ENCODE results near the gene NPDC1. TPM values are rescaled to one million over a fixed set of nuclear protein-coding genes. Genes with fewer than 3 reads are reported as not detected.
"Not testable (repeated sequence)": the region's sequence is repeated elsewhere in the genome, so short reads cannot be mapped to it uniquely, and the experiment has no call there.

The NPDC1 gene
- total RNA-seq, 1 experiment from 2014 or later, result 0.60 TPM

DNA sequence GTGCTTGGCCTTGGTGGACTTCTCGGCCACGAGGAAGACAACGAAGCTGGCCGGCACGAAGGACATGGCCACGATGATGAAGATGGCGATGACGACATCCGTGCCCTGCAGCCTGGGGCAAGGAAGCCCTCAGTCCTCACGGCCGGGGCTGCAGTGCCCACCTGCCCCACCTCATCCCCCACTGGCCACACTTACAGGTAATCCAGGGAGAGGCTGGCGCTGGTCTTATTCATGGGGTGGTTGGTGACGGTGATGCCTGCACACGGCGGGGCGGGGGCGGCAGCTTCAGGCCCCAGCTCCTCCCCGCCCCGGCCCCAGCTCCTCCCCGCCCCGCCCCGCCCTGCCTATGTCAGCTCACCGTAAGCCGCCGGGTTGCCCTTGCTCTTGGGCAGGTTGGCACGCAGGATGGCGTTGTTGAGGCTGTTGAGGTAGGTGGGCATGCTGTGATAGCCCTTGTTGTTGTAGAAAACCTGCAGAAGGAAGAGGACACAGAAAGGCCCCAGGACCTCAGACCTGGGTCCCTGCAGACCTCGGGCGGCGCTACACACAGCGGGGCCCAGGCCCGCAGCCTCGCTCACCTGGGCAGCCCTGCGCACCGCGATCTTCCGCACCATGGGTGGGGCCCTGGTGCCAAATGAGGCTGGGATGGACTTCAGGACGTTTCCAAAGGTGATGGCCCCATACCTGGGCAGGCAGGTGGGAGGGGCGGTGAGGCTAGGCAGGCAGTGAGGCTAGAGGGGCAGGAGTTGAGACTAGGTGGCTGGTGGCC lies 33.9 kb downstream of the NPDC1 start:
- no peak for DNase-seq (ENCODE audit: low read depth)

DNA sequence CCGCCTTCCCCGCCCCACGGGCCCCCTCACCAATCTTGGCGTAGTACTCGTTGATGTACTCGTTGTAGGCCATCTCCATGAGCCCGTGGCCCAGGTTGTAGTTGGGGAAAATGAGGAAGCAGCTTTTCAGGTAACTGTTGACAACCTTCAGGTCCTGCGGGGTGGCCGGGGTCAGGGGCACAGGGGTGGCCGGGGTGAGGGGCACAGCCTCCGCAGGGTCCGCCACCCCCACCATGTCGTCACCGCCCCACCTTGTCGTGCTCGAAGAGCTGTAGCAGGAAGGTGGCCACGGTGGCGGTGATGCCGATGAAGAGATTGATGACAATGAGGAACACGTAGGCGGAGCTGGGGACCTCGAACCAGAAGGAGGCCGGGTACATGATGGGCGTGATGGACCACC lies 34.8 kb downstream of the NPDC1 start:
- no peak for DNase-seq (ENCODE audit: low read depth)

DNA sequence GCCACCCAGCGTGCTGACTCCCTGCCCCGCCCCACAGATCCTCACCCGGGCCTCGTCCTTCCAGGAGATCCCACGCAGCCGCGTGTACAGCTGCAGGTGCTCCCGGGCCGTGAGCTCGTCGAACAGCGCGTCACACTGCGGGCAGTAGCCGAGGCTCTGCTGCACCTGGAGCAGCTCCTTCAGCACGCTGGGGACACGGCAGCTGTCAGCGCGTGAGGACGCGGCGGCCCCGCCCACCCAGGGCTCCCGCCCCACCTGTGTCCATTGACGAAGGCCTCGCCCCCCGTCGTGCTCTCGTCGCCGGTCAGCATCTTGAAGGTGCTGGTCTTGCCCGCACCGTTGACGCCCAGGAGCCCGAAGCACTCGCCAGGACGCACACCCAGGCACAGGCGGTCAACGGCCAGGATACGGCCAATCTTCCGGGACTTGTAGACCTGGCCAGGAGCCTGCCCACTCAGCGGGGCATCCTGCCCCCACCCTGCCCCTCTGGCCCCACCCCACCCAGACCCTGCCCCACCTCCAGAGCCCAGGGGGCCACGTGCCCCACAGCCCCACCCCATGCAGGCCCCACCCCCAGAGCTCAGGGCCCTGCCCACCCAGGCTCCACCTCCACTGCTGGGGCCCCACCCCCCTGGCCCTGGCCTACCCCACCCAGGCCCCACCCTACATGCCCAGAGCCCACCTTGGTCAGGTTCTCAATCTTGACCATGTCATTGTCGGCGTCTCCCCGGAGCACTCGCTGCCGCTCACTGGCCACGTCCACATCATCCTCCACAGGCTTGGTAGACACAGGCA lies 35.8 kb downstream of the NPDC1 start:
- DNase-seq (ENCODE audit: low read depth), result no peak

DNA sequence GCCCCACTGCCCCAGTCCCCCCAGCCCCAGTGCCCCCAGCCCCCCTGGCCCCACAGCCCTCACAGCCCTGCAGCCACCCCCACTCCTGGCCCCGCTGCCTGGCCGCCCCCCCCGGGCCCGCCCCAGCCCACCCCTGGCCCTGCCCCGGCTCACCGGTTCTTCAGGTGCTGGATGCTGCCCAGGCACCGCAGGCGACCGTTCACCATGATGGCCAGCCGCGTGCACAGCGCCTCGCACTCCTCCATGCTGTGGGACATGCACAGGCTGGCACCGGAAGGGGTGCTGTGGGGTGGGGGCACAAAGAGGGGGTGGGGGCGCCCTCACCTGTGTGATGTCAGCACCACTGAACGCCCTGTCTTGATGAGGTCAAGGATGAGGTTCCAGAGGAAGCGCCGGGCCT lies 36.8 kb downstream of the NPDC1 start:
- no peak for DNase-seq (ENCODE audit: low read depth)

DNA sequence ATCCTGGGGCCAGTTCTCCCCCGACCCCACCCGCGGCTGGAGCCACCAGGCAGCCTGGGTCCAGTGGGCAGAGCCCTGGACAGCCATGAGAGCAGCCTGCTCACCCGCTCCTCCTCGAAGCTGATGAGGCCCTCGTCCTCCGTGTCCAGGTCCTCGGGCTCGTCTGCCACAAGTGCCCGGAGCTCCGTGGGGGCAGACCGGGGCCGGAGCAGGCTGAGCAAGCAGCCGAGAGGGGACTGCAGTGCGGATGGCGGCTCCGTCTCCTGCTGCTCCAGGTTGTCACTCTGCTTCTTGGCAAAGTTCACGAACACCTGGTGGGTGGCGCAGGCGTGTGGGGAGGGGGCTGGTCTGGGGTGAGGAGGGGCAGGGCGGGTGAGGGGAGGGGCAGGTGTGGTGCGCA lies 37.7 kb downstream of the NPDC1 start:
- DNase-seq (ENCODE audit: low read depth), result no peak

DNA sequence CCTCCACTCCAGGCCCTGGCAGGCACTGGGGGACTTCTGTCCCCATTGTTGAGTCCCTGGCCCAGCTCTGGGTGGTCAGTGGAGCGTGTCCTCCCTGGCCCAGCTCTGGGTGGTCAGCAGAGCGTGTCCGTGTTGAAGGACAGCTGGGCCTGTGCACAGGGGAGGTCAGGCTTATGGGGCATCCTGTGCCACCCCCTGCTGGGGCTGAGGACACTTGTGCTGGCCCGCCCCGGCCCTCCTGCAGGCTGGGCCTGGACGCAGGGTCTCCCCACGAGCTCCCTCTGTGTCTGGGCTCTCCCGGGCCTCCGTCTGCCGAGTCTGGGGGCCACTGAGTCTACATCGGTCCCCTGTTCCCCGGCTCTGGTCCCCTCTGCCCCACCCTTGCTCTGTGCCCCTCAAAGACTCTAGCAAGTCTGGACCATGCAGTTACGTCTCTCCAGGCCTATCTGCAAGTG lies 38.1 kb downstream of the NPDC1 start:
- DNase-seq (ENCODE audit: low read depth), result no peak

DNA sequence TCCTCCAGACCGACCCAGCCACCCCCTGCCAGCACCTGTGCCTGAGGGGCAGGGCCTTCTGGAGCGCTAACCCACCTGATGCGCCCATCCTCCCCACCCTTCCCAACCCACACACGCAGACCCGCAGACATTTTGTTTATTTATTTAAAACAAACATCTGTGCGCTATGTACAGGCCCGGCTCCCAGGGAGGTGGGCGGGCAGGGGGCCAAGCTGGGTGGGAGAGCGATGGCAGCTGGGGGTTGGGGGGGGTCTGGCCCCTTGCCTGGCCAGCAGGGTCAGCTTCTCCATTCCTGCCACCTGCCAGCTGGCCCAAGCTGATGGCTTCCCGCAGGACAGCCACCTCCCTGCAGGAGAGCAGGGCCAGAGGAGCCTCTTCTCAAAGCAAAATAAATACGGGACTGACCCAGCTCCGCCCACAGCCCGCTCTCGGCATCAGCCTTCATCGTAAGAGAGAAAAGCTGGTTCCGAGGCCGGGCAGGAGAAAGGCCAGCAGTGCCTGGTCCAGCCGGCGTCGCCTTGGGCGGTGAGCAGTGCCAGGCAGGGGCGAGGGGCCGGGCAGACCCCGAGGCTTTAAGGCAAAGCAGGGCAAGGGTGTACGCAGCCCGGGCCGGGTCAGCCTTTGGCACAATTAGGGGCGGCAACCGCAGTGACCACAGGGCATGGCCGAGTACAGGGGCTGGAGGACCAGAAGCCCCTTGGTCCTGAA lies 38.7 kb downstream of the NPDC1 start:
- no peak for DNase-seq (ENCODE audit: low read depth)

DNA sequence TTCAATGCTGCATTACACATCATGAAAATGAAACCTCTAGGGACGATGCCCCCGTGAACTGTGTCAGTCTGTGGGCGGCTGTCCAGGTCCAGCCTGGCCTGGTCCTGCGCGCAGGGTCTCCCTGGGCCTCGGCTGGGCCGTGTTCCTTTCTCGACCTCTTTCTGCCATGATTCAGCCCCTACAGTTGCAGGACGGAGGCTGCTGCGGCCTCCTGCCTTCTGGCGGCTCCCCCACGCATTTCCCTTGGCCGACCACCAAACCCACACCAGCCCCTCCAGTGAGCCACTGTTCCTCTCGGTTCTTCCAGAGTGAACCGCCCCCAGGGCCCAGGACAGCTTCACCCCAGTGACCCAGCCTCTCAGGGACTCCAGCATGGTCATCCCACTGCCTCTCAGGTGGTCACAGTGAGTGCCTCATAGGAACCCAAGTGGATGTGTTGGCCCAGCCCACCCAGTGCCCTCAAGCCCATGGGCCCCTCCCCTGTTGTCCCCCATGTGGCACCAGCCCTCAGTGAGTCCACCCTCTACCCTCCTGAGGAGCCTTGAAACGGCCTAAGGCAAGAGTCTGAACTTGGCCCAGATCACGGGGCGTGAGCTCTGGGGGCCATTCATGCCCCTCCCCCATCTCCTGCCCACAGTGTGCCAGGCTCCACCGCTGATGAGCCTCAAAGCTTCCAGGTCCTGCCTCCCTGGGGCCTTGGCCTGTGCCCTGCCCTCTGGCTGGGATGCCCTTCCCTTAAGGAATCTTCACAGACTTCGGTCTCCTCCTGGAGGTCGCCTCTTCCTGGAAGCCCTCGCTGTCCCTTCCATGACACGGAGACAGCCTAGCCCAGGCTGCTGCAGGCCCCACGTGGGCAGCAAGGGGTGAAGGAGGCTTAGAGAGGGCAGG lies 39.6 kb downstream of the NPDC1 start:
- peak; percentile 46 for DNase-seq (ENCODE audit: low read depth)

DNA sequence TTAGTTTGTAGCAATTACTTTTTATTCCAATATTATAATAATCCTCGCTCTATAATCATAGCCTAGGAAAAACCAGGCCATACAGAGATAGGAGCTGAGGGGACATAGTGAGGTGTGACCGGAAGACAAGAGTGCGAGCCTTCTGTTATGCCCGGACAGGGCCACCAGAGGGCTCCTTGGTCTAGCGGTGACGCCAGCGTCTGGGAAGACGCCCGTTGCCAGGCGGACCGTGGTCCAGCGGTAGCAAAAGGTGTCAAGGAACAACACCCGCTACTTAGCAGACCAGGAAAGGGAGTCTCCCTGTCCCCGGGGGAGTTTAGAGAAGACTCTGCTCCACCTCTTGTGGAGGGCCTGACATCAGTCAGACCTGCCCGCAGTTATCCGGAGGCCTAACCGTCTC lies 41.7 kb downstream of the NPDC1 start:
- DNase-seq (ENCODE audit: low read depth), result not testable (repeated sequence)

DNA sequence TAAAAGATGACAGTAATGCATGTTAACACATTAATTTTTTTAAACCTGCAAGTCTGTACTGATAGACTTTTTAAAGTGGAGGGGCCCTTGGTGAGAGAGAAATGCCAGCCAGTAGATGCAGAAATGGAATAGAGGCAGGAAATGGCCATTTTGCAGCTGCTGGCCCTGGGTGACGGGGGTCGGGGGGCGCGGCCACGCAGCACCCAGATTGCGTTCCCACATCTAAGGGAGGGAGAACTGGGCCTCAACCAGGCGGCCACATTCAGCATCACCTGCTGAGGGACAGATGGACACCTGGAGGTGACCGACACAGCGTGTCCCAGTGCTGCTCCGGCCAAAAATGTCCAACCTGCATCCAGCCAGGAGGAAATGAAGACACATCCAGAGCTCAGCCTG lies 43.3 kb downstream of the NPDC1 start:
- no peak for DNase-seq (ENCODE audit: low read depth)

DNA sequence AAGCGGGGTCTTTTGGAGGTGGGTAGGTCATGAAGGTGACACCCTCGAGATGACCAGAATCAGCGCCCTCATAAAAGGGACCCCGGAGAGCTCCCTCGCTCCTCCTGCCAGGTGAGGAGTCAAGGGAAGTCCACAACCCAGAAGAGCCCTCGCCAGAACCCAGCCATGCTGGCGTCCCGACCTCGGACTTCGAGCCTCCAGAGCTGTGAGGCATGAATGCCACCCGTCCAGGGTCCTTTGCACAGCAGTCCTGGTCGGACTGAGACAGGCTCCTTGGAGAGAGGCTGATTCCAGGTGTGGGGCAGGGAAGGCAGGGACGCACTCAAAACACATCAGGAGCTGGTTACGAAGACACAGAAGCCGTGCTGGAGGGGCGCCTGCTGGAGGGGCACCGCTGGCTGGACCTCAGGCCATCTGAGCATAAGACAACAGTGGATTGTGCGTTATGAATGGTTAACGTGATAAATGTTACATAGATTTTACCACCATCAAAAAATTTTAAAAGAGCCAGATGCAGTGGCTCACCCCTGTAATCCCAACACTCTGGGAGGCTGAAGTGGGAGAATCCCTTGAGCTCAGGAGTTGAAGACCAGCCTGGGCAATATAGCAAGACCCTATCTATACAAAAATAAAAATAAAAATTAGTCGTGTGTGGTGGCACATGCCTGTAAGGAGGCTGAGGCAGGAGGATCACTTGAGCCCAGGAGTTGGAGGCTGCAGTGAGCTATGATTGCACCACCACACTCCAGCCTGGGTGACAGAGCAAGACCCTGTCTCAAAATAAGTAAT lies 43.9 kb downstream of the NPDC1 start:
- DNase-seq (ENCODE audit: low read depth), result no peak

DNA sequence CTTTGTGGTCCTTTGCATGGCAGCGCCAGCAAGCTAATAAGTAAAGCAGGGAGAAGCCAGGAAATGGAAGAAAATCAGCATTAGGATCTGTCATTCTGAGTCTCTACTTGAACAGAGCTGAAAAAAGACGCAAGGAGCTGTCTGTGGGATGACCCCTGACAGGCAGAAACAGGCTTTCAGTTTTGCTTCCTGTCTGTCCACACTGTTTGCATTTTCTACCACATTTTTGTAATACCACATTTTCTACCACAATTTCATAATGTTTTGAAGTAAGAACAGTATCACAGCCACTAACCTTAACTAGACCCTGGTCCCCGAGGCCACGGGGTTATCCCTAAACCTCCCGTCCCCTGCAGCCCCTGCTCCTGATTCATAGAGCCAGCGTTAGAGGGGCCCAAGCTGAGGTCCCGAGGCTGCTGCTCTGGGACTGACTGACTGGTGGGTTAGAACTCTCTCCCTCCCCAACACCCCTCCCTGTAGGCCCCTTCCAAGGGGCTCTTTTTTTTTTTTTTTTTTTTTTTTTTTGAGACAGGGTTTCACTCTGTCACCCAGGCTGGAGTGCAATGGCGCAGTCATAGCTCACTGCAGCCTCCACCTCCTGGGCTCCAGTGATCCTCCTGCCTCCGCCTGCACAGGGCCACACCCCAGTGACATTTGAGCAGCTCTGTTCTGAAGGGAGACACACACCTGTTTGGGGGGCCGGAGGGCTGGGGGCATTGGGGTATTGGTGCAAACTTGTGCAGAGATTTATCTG lies 45.6 kb downstream of the NPDC1 start:
- DNase-seq (ENCODE audit: low read depth), result peak; percentile 35

DNA sequence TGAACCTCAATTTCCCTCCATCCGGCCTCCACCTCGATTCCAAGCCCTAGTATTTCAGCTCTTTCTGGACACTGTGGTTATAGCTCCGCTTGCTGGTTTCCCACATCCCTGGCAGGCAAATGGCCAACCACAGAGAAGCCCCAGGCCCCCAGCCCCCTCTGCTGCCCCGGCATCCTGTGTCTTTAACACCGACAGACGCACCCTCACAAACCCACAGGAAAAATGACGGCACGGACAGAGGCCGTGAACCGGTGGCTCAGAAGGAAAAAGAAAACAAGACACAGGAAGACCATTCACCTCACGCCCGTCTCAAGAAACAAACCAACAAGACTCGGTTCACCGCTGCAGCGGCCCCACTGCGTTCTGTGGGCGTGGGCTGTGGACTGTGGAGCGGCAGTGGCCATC lies 48.1 kb downstream of the NPDC1 start:
- peak; percentile 13 for DNase-seq (ENCODE audit: low read depth)

DNA sequence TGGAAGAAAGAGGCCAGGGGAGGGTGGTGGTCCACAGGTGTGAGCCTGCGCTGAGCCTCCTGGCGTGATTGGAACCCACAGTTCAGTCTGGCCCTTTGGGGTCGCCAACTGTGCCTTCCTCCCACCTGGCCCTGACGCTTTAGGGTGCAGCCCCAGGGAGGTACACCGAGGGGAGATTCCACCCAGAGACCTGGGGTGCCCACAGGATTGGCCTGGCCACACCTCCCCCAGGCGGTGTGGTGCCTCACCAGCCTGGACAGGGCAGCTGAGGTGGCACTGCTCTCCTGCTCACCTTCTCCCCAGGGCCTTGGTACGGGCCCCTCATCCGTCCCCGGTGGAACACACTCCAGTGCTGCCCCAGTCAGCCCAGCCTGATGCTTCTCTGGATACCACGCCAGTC lies 48.6 kb downstream of the NPDC1 start:
- no peak for DNase-seq (ENCODE audit: low read depth)

DNA sequence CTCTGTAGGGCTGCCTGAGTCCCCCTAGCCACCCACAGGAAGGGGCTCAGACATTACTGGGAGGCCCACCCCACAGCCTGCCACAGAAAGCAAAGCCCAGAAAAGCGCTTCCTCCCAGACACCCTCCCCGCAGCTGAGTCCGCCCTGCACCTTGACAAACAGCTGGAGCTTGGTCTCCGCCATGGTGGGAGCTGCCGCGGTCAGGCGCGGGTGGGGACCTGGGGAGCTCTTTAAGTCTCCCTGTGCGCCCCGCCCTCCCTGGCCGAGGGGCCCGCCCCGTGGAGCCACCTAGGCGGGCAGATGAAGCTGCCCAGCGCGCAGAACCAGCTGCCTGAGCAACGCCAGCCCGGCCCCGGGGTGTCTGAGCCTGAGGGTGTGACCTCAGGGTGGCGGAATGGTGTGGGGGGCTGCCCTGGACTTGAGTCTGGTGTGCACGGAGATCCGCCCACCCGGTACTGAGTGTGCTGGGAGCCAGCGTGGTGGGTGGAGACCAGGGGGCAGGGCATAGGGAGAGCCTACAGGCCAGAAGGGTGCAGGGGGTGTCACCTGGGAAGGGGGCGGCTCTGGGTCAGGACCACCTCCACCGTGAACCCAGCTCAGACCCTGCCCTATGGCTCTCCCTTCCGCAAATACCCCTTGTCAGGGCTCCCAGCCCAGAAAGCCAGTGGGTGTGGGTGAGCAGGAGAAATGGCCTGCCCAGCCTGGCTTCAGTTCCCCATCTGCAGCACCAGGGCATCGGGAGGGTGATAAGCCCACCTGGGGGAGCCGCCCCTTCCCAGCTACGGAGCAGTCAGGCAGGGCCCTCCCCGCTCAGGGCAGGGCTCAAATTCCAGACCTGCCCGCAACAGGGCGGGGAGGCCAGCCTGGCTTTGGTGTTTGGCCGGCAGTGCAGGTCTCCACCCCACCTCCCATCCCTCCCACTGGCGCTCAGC lies 49.4 kb downstream of the NPDC1 start, which contains the start of gene CLIC3:
Gene CLIC3 (minus strand): TSS at position 208 of the 932 bp plus-strand sequence. CDS start 25 bp downstream, at position 183.
- DNase-seq (ENCODE audit: low read depth), result peak; percentile 15

DNA sequence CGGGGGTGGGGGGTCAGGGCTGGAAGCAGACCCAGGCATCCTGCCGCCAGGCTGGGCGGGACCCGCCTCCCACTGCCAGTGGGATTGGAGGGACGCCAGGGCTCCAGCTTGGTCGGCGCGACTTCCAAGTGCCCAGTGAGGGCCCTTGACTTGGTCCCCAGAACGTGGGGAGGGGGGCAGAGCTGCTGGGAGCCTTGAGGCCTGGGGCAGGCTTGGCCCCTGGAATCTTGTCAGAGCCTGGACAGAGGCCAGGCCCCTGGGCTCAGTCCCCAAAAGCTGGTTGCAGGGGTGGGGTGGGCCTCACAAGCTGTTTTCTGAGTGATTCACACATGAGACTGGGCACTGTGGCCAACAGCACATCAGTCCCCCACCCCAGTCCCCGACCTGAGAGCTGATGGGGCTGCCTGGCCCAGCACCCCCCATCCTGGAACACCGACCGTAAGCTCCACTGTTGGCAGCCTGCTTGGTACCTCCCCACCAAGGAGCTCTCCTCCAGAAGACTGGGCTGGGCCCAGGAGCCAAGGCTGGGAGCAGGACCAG lies 50.1 kb downstream of the NPDC1 start:
- DNase-seq (ENCODE audit: low read depth), result peak; percentile 28

DNA sequence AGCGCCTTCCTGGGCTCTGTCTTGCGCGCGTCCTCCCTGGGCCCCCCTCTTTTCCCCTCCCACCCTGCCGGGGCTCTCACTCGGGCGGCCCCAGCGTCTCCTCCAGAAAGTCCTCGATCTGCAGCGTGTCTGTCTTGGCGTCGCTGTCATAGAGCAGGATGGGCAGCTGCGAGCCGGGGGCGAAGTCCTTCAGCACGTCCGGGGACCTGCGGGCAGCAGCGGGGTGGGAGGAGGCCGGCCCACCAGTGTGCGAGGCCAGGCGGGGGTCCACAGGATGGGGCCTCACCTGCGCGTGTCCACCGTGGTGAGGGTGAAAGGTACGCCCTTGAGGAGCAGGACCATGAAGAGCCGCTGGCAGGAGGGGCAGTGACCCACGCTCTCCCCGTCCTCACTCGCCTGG lies 50.6 kb downstream of the NPDC1 start:
- DNase-seq (ENCODE audit: low read depth), result no peak

DNA sequence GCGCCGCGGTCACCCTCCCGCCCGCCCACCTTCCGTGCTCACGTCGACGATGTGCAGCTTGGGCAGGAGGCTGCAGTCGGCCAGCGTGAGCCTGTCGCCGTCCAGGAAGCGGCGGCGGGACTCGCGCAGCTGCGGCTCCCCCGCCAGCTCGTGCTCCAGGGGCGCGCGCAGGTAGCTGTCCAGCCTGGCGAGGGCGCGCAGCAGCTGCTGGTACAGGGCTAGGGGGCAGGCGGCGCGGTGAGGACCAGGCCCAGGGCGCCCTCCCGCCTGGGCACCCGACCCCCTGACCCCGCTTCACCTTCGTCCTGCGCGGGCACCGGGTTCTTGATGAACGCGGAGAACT lies 51.1 kb downstream of the NPDC1 start:
- no peak for DNase-seq (ENCODE audit: low read depth)

All from RPMI7951 (cell line).